Breast epithelium (tissue), 3 donors: ENCODE results near the gene FCGR3A.

Experiments
- CTCF ChIP-seq, 3 donors: fragments of 450-650 bp; IDR thresholded peaks; one replicate each; pipeline ENCODE4 v1.5.1; 2016 to 2017; ENCODE audit warnings: antibody characterized with exemption in 3 of 3, mild to moderate bottlenecking in 3 of 3, moderate library complexity in 3 of 3
- POLR2AphosphoS5 ChIP-seq, 3 donors: sonication (generic); formaldehyde crosslinking; IDR thresholded peaks; one replicate each; pipeline ENCODE4 v1.6.1; 2017; ENCODE audit warnings: antibody characterized with exemption in 3 of 3

- TF ChIP-seq POLR2AphosphoS5 (IDR thresholded peaks at IDR 0.05) (no peak), CTCF (IDR thresholded peaks at IDR 0.05) (no peak)
These were observed 46.2 kb downstream of the FCGR3A start for GRCh38 chr1:161503394-161503748.
